Gastrocnemius medialis (tissue), 4 donors: ENCODE data around the gene GFOD1.

Experiments used
- CTCF ChIP-seq, 5 experiments: fragments of 450-650 bp in 3 of 5; fragments of 200-600 bp in 2 of 5; sonication (generic) in 2 of 5; IDR thresholded peaks in 4 of 5; conservative IDR thresholded peaks in 1 of 5; 1 replicate in 4 of 5; 2 replicates in 1 of 5; pipeline ENCODE4 v1.5.1; 2016 to 2019; ENCODE audit warnings: antibody characterized with exemption in 5 of 5, mild to moderate bottlenecking in 3 of 5, moderate library complexity in 3 of 5
- POLR2A ChIP-seq, 2 donors: fragments of 450-650 bp; IDR thresholded peaks; one replicate each; pipeline ENCODE4 v1.6.1; 2017; ENCODE audit warnings: antibody characterized with exemption in 2 of 2, mild to moderate bottlenecking in 2 of 2, moderate library complexity in 2 of 2

DNA sequence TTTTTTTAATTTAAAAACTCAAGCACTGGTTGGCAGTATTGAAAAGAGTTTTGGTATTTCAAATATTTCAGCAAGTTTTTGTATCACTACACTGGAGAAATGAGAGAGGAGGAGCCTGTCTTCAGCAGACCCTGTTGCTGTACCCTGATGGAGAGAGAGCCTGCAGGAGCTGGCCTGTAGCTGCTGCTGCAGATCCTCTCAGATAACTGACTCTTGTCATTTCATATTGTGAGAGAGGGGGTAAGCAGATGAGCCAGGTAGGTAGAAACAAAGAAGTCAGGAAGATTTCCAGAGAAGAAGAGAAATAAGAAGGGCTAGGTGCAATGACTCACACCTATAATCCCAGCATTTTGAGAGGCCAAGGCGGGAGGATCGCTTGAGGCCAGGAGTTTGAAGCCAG lies 94.9 kb downstream of the GFOD1 start:
- TF ChIP-seq CTCF (IDR thresholded peaks at IDR 0.05 in 4 of 5, conservative IDR thresholded peaks at IDR 0.05 in 1 of 5) (no peak), POLR2A (IDR thresholded peaks at IDR 0.05) (no peak)
